WTC11 (cell line): ENCODE data around the gene DNAJC21. TPM values are rescaled to one million over a fixed set of nuclear protein-coding genes. Genes with fewer than 3 reads are reported as not detected.

Experiments
- ATAC-seq: fragments of 200-7000 bp; cut with Tn5 transposase; 2 replicates; pipeline ENCODE4 v1.10.0; 2021; ENCODE audit warnings: mild to moderate bottlenecking, moderate library complexity
- CTCF ChIA-PET: fragments of 300-600 bp; sonication (Branson Sonifier 250); formaldehyde crosslinking; loops from one replicate; lab custom pipeline; 2021; ENCODE audit warnings: antibody characterized with exemption; lab: Charles Lee
- POLR2A ChIA-PET: fragments of 350-600 bp; sonication (Branson Sonifier 250); formaldehyde crosslinking; loops from one replicate; lab custom pipeline; 2021; ENCODE audit warnings: antibody characterized with exemption; lab: Charles Lee
- DNase-seq: peaks from one replicate; pipeline ENCODE4 v3.0.0; 2021; ENCODE audit warnings: low spot score
- H3K27ac Mint-ChIP-seq: 2 replicates; pipeline ENCODE4 v1.8.0; 2021; ENCODE audit warnings: mixed read lengths
- H3K27me3 Mint-ChIP-seq: 2 replicates; pipeline ENCODE4 v1.8.0; 2021; ENCODE audit warnings: low read depth, mild to moderate bottlenecking, moderate library complexity, mixed read lengths
- H3K36me3 Mint-ChIP-seq: 2 replicates; pipeline ENCODE4 v1.8.0; 2021; ENCODE audit warnings: mixed read lengths
- H3K4me1 Mint-ChIP-seq: 2 replicates; pipeline ENCODE4 v1.8.0; 2022; ENCODE audit warnings: mixed read lengths
- H3K4me3 Mint-ChIP-seq: 2 replicates; pipeline ENCODE4 v1.8.0; 2021; ENCODE audit warnings: mild to moderate bottlenecking, moderate library complexity, mixed read lengths
- H3K9me3 Mint-ChIP-seq: 2 replicates; pipeline ENCODE4 v1.8.0; 2021; ENCODE audit warnings: mixed read lengths
- ARID4B ChIP-seq: sonication (generic); formaldehyde crosslinking; IDR thresholded peaks from 2 replicates; pipeline ENCODE4 v1.8.0; 2023; ENCODE audit warnings: missing genetic modification reagents, mild to moderate bottlenecking, borderline replicate concordance
- CREM ChIP-seq: sonication (generic); formaldehyde crosslinking; IDR thresholded peaks from 2 replicates; pipeline ENCODE4 v1.8.1; 2022; ENCODE audit warnings: mild to moderate bottlenecking, missing genetic modification reagents, moderate library complexity
- ERG ChIP-seq: fragments of 250-450 bp; sonication (Bioruptor Pico); IDR thresholded peaks from 2 replicates; pipeline ENCODE4 v1.8.0; 2021; ENCODE audit warnings: mild to moderate bottlenecking
- ETV6 ChIP-seq: sonication (generic); formaldehyde crosslinking; IDR thresholded peaks from 2 replicates; pipeline ENCODE4 v1.8.1; 2022; ENCODE audit warnings: mild to moderate bottlenecking, missing genetic modification reagents
- FOXK1 ChIP-seq: sonication (generic); formaldehyde crosslinking; IDR thresholded peaks from 2 replicates; pipeline ENCODE4 v1.8.0; 2022; ENCODE audit warnings: mild to moderate bottlenecking, moderate library complexity, missing genetic modification reagents
- IRF2 ChIP-seq: sonication (generic); formaldehyde crosslinking; IDR thresholded peaks from 2 replicates; pipeline ENCODE4 v1.8.0; 2022; ENCODE audit warnings: low read depth, missing genetic modification reagents, borderline replicate concordance
- JAZF1 ChIP-seq: fragments of 250-450 bp; sonication (Bioruptor Pico); IDR thresholded peaks from 2 replicates; pipeline ENCODE4 v1.9.0; 2021; ENCODE audit warnings: moderate library complexity, mild to moderate bottlenecking, inconsistent platforms
- MXD4 ChIP-seq: fragments of 250-450 bp; sonication (Bioruptor Pico); IDR thresholded peaks from 2 replicates; pipeline ENCODE4 v1.8.0; 2021; ENCODE audit warnings: mild to moderate bottlenecking, moderate library complexity, borderline replicate concordance
- NFE2L1 ChIP-seq: sonication (generic); formaldehyde crosslinking; IDR thresholded peaks from 2 replicates; pipeline ENCODE4 v1.8.1; 2023; ENCODE audit warnings: missing genetic modification reagents
- NR1H2 ChIP-seq: sonication (generic); formaldehyde crosslinking; IDR thresholded peaks from 2 replicates; pipeline ENCODE4 v1.9.0; 2021; ENCODE audit warnings: mild to moderate bottlenecking, moderate library complexity, missing genetic modification reagents
- RORB ChIP-seq: fragments of 250-450 bp; sonication (Bioruptor Pico); IDR thresholded peaks from 2 replicates; pipeline ENCODE4 v1.9.0; 2021; ENCODE audit warnings: mild to moderate bottlenecking
- SMAD3 ChIP-seq: sonication (generic); formaldehyde crosslinking; IDR thresholded peaks from 2 replicates; pipeline ENCODE4 v1.8.0; 2022; ENCODE audit warnings: missing genetic modification reagents, mild to moderate bottlenecking, borderline replicate concordance
- total RNA-seq: library from RNA; stranded (reverse); gene quantifications from 3 replicates; pipeline ENCODE4 v1.2.3, GENCODE V29; 2021

The DNAJC21 gene
- total RNA-seq, 1 experiment from 2014 or later: 62.5 TPM

- no peak for TF ChIP-seq ERG
- TF ChIP-seq FOXK1 (CRISPR knock-in tag): no peak
- TF ChIP-seq NR1H2 (CRISPR knock-in tag): no peak
- no peak for TF ChIP-seq MXD4 (CRISPR knock-in tag)
- no peak for TF ChIP-seq ARID4B (CRISPR knock-in tag)
- TF ChIP-seq IRF2 (CRISPR knock-in tag): no peak
- no peak for TF ChIP-seq NFE2L1 (CRISPR knock-in tag)
- no peak for TF ChIP-seq CREM
- no peak for TF ChIP-seq SMAD3 (CRISPR knock-in tag)
Observed at GRCh38 chr5:34905564-34905963, 23.8 kb upstream of the DNAJC21 start (continued).

GRCh38 chr5:34913072-34913471 is 16.3 kb upstream of the DNAJC21 start:
- H3K4me1 Mint-ChIP-seq: peaks cover 25% of the 10 kb centered on the region
- CTCF ChIA-PET: no interaction called here
- H3K9me3 Mint-ChIP-seq: no peaks in the 10 kb centered on the region
- ATAC-seq: no peak
- DNase-seq: no peak
- POLR2A ChIA-PET: no interaction called here
- H3K4me3 Mint-ChIP-seq: no peak overlapping the region
- H3K36me3 Mint-ChIP-seq: peaks cover 39% of the 10 kb centered on the region
- TF ChIP-seq JAZF1 (CRISPR knock-in tag) (no peak), ARID4B (CRISPR knock-in tag) (no peak), ETV6 (no peak), MXD4 (CRISPR knock-in tag) (no peak)
- TF ChIP-seq, all 79 proteins: peak for 0
- no peaks in the 10 kb centered on the region for H3K27me3 Mint-ChIP-seq
- no peak overlapping the region for H3K27ac Mint-ChIP-seq

- Mint-ChIP-seq H3K27me3 (no peaks in the 10 kb centered on the region), H3K36me3 (peaks cover 29% of the 10 kb centered on the region), H3K4me1 (peaks cover 25% of the 10 kb centered on the region), H3K9me3 (no peaks in the 10 kb centered on the region), H3K27ac (no peak overlapping the region), H3K4me3 (no peak overlapping the region)
- ChIA-PET POLR2A (interaction anchor here (1.0 to 3.4 kb wide), 8 partner anchors 8 to 439 kb away, joined by 3 to 59 read pairs (median 4); partner anchors contain the start of genes DNAJC21 and TTC23L), CTCF (interaction anchor here (1.1 to 2.2 kb wide), 8 partner anchors 15 to 440 kb away, joined by 3 to 19 read pairs (median 8); partner anchors contain the start of gene DNAJC21)
- TF ChIP-seq RORB (no peak), FOXK1 (CRISPR knock-in tag) (0 out of 2 replicates have a peak, but pooled peaks have one; percentile 19)
- DNase-seq (peak; percentile 30), ATAC-seq (peak; percentile 24)
Observed at GRCh38 chr5:34914671-34915138, 14.7 kb upstream of the DNAJC21 start.
